ENCODE measurements around the gene TSC22D2.

GRCh38 chr3:150362515-150363302, 45.4 kb upstream of the TSC22D2 start:
- TF ChIP-seq CTCF (IDR thresholded peaks at IDR 0.05; ENCODE audit: low read depth, low read length, poor library complexity, severe bottlenecking) (no peak), EZH2phosphoT487 (IDR thresholded peaks at IDR 0.05; ENCODE audit: borderline replicate concordance, low read length) (no peak)

Measured in DOHH2 (cell line).